ENCODE data around the gene CFAP46.

Gene CFAP46

GRCh38 chr10:132942101-132943057 lies at the start of gene CFAP46:
CFAP46 (minus strand) TSS chr10:132942570; CDS start chr10:132942484, 86 bp downstream.
- DNase-seq = no peak

- DNase-seq = no peak
These were observed 49.5 kb upstream of the CFAP46 start for GRCh38 chr10:132991706-132992432.

- DNase-seq = no peak
These were observed 48.5 kb upstream of the CFAP46 start for GRCh38 chr10:132990684-132991545.

GRCh38 chr10:132989476-132990415 lies 47.4 kb upstream of the CFAP46 start:
- DNase-seq = no peak

- no peak for DNase-seq
These were observed 46.6 kb upstream of the CFAP46 start for GRCh38 chr10:132988988-132989387.

- DNase-seq = no peak
These were observed 45.6 kb upstream of the CFAP46 start for GRCh38 chr10:132987671-132988571.

GRCh38 chr10:132986978-132987377 lies 44.6 kb upstream of the CFAP46 start:
- DNase-seq = no peak

- DNase-seq = no peak
These were observed 44.2 kb upstream of the CFAP46 start for GRCh38 chr10:132986576-132986975.

- no peak for DNase-seq
These were observed 43.7 kb upstream of the CFAP46 start for GRCh38 chr10:132986076-132986475.

- no peak for DNase-seq
These were observed 43.2 kb upstream of the CFAP46 start for GRCh38 chr10:132985546-132985900.

GRCh38 chr10:132984801-132985545 lies 42.6 kb upstream of the CFAP46 start:
- no peak for DNase-seq

GRCh38 chr10:132984008-132984295 lies 41.6 kb upstream of the CFAP46 start:
- no peak for DNase-seq

GRCh38 chr10:132983252-132984007 lies 41.1 kb upstream of the CFAP46 start:
- no peak for DNase-seq

- no peak for DNase-seq
These were observed 40.1 kb upstream of the CFAP46 start for GRCh38 chr10:132982301-132982989.

- no peak for DNase-seq
These were observed 39.4 kb upstream of the CFAP46 start for GRCh38 chr10:132981746-132982145.

GRCh38 chr10:132981173-132981555 lies 38.8 kb upstream of the CFAP46 start:
- DNase-seq = no peak

- no peak for DNase-seq
These were observed 38.2 kb upstream of the CFAP46 start for GRCh38 chr10:132980426-132981172.
